GM23338 (cell line): ENCODE measurements around the gene ZNRD2. TPM values are rescaled to one million over a fixed set of nuclear protein-coding genes. Genes with fewer than 3 reads are reported as not detected.

Source experiments
- ATAC-seq: fragments of 200-7000 bp; cut with Tn5 transposase; 3 replicates; pipeline ENCODE4 v1.9.1; 2020
- DNase-seq: peaks from one replicate; pipeline ENCODE4 v3.0.0-alpha.2; 2015; ENCODE audit warnings: low spot score
- H2AFZ ChIP-seq: fragments of 200-600 bp; sonication (generic); 2 replicates; pipeline ENCODE4 v1.8.0; 2016; ENCODE audit warnings: antibody characterized with exemption, mild to moderate bottlenecking, moderate library complexity
- H3F3A ChIP-seq: fragments of 200-600 bp; sonication (generic); replicated peaks from 2 replicates; pipeline ENCODE4 v1.8.0; 2017; ENCODE audit warnings: antibody characterized with exemption, mixed run types, low read depth
- H3K27ac ChIP-seq: fragments of 200-600 bp; sonication (generic); 2 replicates; pipeline ENCODE4 v1.6.1; 2016; ENCODE audit warnings: low read depth
- H3K27me3 ChIP-seq: fragments of 200-600 bp; sonication (generic); 2 replicates; pipeline ENCODE4 v1.8.0; 2016; ENCODE audit warnings: mild to moderate bottlenecking, mixed run types, moderate library complexity; ENCODE audit not compliant: insufficient read depth
- H3K36me3 ChIP-seq: fragments of 200-600 bp; sonication (generic); 2 replicates; pipeline ENCODE4 v1.8.0; 2016; ENCODE audit warnings: mild to moderate bottlenecking; ENCODE audit not compliant: insufficient read depth
- H3K4me1 ChIP-seq: fragments of 200-600 bp; sonication (generic); 2 replicates; pipeline ENCODE4 v1.8.0; 2016; ENCODE audit warnings: mild to moderate bottlenecking, moderate library complexity; ENCODE audit not compliant: insufficient read depth
- H3K4me2 ChIP-seq: fragments of 200-600 bp; sonication (generic); 2 replicates; pipeline ENCODE4 v1.7.1; 2017; ENCODE audit warnings: mixed run types
- H3K4me3 ChIP-seq: fragments of 200-600 bp; sonication (generic); 2 replicates; pipeline ENCODE4 v1.6.1; 2016; ENCODE audit warnings: mixed run types
- H3K79me2 ChIP-seq: fragments of 200-600 bp; sonication (generic); replicated peaks from 2 replicates; pipeline ENCODE4 v1.8.0; 2017; ENCODE audit warnings: mild to moderate bottlenecking; ENCODE audit not compliant: insufficient read depth
- H3K9me2 ChIP-seq: fragments of 200-600 bp; sonication (generic); 2 replicates; pipeline ENCODE4 v1.8.0; 2017; ENCODE audit not compliant: insufficient read depth
- H4K20me1 ChIP-seq: fragments of 200-600 bp; sonication (generic); replicated peaks from 2 replicates; pipeline ENCODE4 v1.8.0; 2017; ENCODE audit warnings: mild to moderate bottlenecking; ENCODE audit not compliant: insufficient read depth
- H3K27ac Mint-ChIP-seq: 2 replicates; pipeline ENCODE4 v1.8.0; 2020; ENCODE audit warnings: inconsistent platforms, mild to moderate bottlenecking, moderate library complexity, mixed read lengths
- H3K27me3 Mint-ChIP-seq: 3 replicates; pipeline ENCODE4 v1.8.0; 2022; ENCODE audit warnings: low read depth, mild to moderate bottlenecking, moderate library complexity, mixed read lengths, inconsistent platforms; ENCODE audit not compliant: insufficient read depth, poor library complexity
- H3K36me3 Mint-ChIP-seq: 3 replicates; pipeline ENCODE4 v1.8.0; 2021; ENCODE audit warnings: low read depth, mild to moderate bottlenecking, inconsistent platforms, moderate library complexity, mixed read lengths
- H3K4me1 Mint-ChIP-seq: 3 replicates; pipeline ENCODE4 v1.8.0; 2020; ENCODE audit warnings: mild to moderate bottlenecking, inconsistent platforms, mixed read lengths
- H3K4me3 Mint-ChIP-seq: 3 replicates; pipeline ENCODE4 v1.8.0; 2021; ENCODE audit warnings: moderate library complexity, mild to moderate bottlenecking, inconsistent platforms, mixed read lengths
- H3K9me3 Mint-ChIP-seq: 3 replicates; pipeline ENCODE4 v1.8.0; 2020; ENCODE audit warnings: moderate library complexity, mild to moderate bottlenecking, inconsistent platforms, mixed read lengths
- CREB1 ChIP-seq: fragments of 250-450 bp; sonication (Bioruptor Pico); IDR thresholded peaks from 2 replicates; pipeline ENCODE4 v1.5.0; 2020; ENCODE audit warnings: low read depth, mild to moderate bottlenecking, moderate library complexity
- EZH2 ChIP-seq: fragments of 200-600 bp; sonication (generic); IDR thresholded peaks from one replicate; pipeline ENCODE4 v1.8.0; 2017; ENCODE audit warnings: antibody characterized with exemption, mild to moderate bottlenecking, low read depth; ENCODE audit not compliant: unreplicated experiment
- EZH2phosphoT487 ChIP-seq: fragments of 200-600 bp; sonication (generic); IDR thresholded peaks from one replicate; pipeline ENCODE4 v1.8.1; 2018; ENCODE audit warnings: antibody characterized with exemption; ENCODE audit not compliant: unreplicated experiment
- NANOG ChIP-seq: IDR thresholded peaks from 2 replicates; pipeline ENCODE4 v1.6.1; 2016; ENCODE audit warnings: antibody characterized with exemption, borderline replicate concordance
- polyA plus RNA-seq: library from polyadenylated mRNA; unstranded; fragments of >200 nt; fragmentation: Nextera tagmentation; extraction: Ambion mirVana; gene quantifications from 2 replicates; pipeline ENCODE4 v1.2.1, GENCODE V29; 2016
- total RNA-seq: library from RNA; depleted of rRNA; stranded (reverse); fragments of >200 nt; shearing (Covaris generic); gene quantifications from 2 replicates; pipeline ENCODE4 v1.2.3, GENCODE V29; 2014
- TF ChIP-seq, protein P1 (sequence below): fragments of 250-450 bp; sonication (Bioruptor Pico); IDR thresholded peaks from 2 replicates; pipeline ENCODE4 v1.5.0; 2020; ENCODE audit warnings: mild to moderate bottlenecking, moderate library complexity
- TF ChIP-seq, protein P2 (sequence below): IDR thresholded peaks from 2 replicates; pipeline ENCODE4 v1.6.1; 2016; ENCODE audit warnings: antibody characterized with exemption
- TF ChIP-seq, protein P3 (sequence below): IDR thresholded peaks from one replicate; pipeline ENCODE4 v1.6.1; 2018; ENCODE audit warnings: antibody characterized with exemption; ENCODE audit not compliant: unreplicated experiment

ZNRD2 gene
- total and polyA plus RNA-seq, 2 experiments from 2014 or later = 78.6 to 148 TPM

- DNase-seq (peak; percentile 45), ATAC-seq (peak; percentile 0)
- peaks cover 13% of the 10 kb centered on the region; the same call in 2 of the 3 replicates for H3K36me3 Mint-ChIP-seq
- H3K4me2 ChIP-seq = peak overlapping the region; percentile 81
- no peaks in the 10 kb centered on the region; the same call in 1 of the 2 replicates for H3K36me3 ChIP-seq
- no peak overlapping the region for H3K27ac Mint-ChIP-seq
- peaks cover 14% of the 10 kb centered on the region for H4K20me1 ChIP-seq
- H3K4me3 Mint-ChIP-seq = peak overlapping the region; percentile 65
- H3K9me2 ChIP-seq = no peaks in the 10 kb centered on the region
- H3K4me1 ChIP-seq = peaks cover 14% of the 10 kb centered on the region; the same call in 1 of the 2 replicates
- H3K27me3 Mint-ChIP-seq = peaks cover 24% of the 10 kb centered on the region
- H3K27me3 ChIP-seq = no peaks in the 10 kb centered on the region
- peaks cover 28% of the 10 kb centered on the region for H3K79me2 ChIP-seq
- TF ChIP-seq, protein P1, sequence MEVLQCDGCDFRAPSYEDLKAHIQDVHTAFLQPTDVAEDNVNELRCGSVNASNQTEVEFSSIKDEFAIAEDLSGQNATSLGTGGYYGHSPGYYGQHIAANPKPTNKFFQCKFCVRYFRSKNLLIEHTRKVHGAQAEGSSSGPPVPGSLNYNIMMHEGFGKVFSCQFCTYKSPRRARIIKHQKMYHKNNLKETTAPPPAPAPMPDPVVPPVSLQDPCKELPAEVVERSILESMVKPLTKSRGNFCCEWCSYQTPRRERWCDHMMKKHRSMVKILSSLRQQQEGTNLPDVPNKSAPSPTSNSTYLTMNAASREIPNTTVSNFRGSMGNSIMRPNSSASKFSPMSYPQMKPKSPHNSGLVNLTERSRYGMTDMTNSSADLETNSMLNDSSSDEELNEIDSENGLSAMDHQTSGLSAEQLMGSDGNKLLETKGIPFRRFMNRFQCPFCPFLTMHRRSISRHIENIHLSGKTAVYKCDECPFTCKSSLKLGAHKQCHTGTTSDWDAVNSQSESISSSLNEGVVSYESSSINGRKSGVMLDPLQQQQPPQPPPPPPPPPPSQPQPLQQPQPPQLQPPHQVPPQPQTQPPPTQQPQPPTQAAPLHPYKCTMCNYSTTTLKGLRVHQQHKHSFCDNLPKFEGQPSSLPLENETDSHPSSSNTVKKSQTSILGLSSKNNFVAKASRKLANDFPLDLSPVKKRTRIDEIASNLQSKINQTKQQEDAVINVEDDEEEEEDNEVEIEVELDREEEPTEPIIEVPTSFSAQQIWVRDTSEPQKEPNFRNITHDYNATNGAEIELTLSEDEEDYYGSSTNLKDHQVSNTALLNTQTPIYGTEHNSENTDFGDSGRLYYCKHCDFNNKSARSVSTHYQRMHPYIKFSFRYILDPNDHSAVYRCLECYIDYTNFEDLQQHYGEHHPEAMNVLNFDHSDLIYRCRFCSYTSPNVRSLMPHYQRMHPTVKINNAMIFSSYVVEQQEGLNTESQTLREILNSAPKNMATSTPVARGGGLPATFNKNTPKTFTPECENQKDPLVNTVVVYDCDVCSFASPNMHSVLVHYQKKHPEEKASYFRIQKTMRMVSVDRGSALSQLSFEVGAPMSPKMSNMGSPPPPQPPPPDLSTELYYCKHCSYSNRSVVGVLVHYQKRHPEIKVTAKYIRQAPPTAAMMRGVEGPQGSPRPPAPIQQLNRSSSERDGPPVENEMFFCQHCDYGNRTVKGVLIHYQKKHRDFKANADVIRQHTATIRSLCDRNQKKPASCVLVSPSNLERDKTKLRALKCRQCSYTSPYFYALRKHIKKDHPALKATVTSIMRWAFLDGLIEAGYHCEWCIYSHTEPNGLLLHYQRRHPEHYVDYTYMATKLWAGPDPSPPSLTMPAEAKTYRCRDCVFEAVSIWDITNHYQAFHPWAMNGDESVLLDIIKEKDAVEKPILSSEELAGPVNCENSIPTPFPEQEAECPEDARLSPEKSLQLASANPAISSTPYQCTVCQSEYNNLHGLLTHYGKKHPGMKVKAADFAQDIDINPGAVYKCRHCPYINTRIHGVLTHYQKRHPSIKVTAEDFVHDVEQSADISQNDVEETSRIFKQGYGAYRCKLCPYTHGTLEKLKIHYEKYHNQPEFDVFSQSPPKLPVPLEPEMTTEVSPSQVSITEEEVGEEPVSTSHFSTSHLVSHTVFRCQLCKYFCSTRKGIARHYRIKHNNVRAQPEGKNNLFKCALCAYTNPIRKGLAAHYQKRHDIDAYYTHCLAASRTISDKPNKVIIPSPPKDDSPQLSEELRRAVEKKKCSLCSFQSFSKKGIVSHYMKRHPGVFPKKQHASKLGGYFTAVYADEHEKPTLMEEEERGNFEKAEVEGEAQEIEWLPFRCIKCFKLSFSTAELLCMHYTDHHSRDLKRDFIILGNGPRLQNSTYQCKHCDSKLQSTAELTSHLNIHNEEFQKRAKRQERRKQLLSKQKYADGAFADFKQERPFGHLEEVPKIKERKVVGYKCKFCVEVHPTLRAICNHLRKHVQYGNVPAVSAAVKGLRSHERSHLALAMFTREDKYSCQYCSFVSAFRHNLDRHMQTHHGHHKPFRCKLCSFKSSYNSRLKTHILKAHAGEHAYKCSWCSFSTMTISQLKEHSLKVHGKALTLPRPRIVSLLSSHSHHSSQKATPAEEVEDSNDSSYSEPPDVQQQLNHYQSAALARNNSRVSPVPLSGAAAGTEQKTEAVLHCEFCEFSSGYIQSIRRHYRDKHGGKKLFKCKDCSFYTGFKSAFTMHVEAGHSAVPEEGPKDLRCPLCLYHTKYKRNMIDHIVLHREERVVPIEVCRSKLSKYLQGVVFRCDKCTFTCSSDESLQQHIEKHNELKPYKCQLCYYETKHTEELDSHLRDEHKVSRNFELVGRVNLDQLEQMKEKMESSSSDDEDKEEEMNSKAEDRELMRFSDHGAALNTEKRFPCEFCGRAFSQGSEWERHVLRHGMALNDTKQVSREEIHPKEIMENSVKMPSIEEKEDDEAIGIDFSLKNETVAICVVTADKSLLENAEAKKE (CRISPR knock-in tag) = no peak
- TF ChIP-seq EZH2phosphoT487 (no peak), NANOG (no peak), CREB1 (no peak), EZH2 (no peak)
- TF ChIP-seq, protein P2, sequence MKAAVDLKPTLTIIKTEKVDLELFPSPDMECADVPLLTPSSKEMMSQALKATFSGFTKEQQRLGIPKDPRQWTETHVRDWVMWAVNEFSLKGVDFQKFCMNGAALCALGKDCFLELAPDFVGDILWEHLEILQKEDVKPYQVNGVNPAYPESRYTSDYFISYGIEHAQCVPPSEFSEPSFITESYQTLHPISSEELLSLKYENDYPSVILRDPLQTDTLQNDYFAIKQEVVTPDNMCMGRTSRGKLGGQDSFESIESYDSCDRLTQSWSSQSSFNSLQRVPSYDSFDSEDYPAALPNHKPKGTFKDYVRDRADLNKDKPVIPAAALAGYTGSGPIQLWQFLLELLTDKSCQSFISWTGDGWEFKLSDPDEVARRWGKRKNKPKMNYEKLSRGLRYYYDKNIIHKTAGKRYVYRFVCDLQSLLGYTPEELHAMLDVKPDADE = no peak
- TF ChIP-seq, protein P3, sequence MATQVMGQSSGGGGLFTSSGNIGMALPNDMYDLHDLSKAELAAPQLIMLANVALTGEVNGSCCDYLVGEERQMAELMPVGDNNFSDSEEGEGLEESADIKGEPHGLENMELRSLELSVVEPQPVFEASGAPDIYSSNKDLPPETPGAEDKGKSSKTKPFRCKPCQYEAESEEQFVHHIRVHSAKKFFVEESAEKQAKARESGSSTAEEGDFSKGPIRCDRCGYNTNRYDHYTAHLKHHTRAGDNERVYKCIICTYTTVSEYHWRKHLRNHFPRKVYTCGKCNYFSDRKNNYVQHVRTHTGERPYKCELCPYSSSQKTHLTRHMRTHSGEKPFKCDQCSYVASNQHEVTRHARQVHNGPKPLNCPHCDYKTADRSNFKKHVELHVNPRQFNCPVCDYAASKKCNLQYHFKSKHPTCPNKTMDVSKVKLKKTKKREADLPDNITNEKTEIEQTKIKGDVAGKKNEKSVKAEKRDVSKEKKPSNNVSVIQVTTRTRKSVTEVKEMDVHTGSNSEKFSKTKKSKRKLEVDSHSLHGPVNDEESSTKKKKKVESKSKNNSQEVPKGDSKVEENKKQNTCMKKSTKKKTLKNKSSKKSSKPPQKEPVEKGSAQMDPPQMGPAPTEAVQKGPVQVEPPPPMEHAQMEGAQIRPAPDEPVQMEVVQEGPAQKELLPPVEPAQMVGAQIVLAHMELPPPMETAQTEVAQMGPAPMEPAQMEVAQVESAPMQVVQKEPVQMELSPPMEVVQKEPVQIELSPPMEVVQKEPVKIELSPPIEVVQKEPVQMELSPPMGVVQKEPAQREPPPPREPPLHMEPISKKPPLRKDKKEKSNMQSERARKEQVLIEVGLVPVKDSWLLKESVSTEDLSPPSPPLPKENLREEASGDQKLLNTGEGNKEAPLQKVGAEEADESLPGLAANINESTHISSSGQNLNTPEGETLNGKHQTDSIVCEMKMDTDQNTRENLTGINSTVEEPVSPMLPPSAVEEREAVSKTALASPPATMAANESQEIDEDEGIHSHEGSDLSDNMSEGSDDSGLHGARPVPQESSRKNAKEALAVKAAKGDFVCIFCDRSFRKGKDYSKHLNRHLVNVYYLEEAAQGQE = no peak
- peak overlapping the region; percentile 59 for H3K4me3 ChIP-seq
- H3F3A ChIP-seq = peaks cover 11% of the 10 kb centered on the region
- peak overlapping the region; percentile 74 for H3K27ac ChIP-seq
- peaks cover 16% of the 10 kb centered on the region for H3K4me1 Mint-ChIP-seq
- H3K9me3 Mint-ChIP-seq = no peaks in the 10 kb centered on the region; the same call in 2 of the 3 replicates
- 0 out of 2 replicates have a peak overlapping the region, but pooled peaks have one; percentile 59 for H2AFZ ChIP-seq
Observed at GRCh38 chr11:65613091-65613928, 43.0 kb downstream of the ZNRD2 start.
